Measurements from ENCODE around the gene NRARP. TPM values are rescaled to one million over a fixed set of nuclear protein-coding genes. Genes with fewer than 3 reads are reported as not detected.

Gene NRARP
- total and polyA plus RNA-seq, 2 experiments from 2014 or later = 0.32 TPM; not detected in 1

DNA sequence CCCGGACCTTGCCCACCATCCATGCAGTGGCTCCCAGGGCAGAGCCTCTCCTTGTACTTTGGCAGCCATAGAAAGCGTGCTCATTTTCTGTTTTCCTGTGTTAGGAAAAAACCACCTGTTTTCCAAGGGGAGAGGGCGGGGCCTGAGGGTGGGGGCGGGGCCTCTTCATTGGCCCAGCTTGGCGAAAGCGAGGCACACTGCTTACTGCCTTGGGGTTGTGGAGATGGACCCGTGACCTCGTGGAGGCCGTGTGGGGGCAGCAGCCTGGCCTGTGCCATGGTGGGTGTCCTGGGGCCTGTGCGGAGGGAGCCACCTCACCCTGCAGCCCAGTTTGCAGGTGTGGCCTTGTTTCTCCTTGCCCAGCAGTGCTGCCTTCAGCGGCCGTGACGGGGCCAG lies 29.0 kb downstream of the NRARP start:
- H3F3A ChIP-seq (ENCODE audit: insufficient read depth) = no peaks in the 10 kb centered on the region
- in situ Hi-C loops (cut with MboI) = no loop called here
- H3K36me3 ChIP-seq (ENCODE audit: low read depth) = no peaks in the 10 kb centered on the region; the same call in 1 of the 2 replicates
- no peak overlapping the region for H3K4me2 ChIP-seq (ENCODE audit: unreplicated experiment)
- H3K9me2 ChIP-seq (ENCODE audit: insufficient read depth) = no peaks in the 10 kb centered on the region
- no peaks in the 10 kb centered on the region for H3K9me3 ChIP-seq (ENCODE audit: low read depth)
- no peaks in the 10 kb centered on the region for H3K27me3 ChIP-seq (replicated peaks; ENCODE audit: insufficient read depth)
- no peak overlapping the region for H3K27ac ChIP-seq
- H3K79me2 ChIP-seq (ENCODE audit: insufficient read depth) = no peaks in the 10 kb centered on the region
- no peak for DNase-seq
- H3K4me1 ChIP-seq (ENCODE audit: insufficient read depth) = peaks cover 8% of the 10 kb centered on the region
- no peaks in the 10 kb centered on the region for H4K20me1 ChIP-seq (ENCODE audit: insufficient read depth)
- H3K4me3 ChIP-seq = no peak overlapping the region
- H2AFZ ChIP-seq = no peak overlapping the region
- no peak overlapping the region for H3K9ac ChIP-seq
- TF ChIP-seq EZH2phosphoT487 (IDR thresholded peaks at IDR 0.05; ENCODE audit: insufficient read depth, low read depth) (no peak), EZH2 (IDR thresholded peaks at IDR 0.05; ENCODE audit: insufficient read depth, poor library complexity, severe bottlenecking) (no peak)
- 78 to 86% methylated on average over 13 of the region's 13 CpGs for WGBS, 2 experiments (ENCODE audit: low coverage in 1 of 2, low lambda C conversion rate in 2 of 2, missing lambda C conversion rate in 2 of 2)

DNA sequence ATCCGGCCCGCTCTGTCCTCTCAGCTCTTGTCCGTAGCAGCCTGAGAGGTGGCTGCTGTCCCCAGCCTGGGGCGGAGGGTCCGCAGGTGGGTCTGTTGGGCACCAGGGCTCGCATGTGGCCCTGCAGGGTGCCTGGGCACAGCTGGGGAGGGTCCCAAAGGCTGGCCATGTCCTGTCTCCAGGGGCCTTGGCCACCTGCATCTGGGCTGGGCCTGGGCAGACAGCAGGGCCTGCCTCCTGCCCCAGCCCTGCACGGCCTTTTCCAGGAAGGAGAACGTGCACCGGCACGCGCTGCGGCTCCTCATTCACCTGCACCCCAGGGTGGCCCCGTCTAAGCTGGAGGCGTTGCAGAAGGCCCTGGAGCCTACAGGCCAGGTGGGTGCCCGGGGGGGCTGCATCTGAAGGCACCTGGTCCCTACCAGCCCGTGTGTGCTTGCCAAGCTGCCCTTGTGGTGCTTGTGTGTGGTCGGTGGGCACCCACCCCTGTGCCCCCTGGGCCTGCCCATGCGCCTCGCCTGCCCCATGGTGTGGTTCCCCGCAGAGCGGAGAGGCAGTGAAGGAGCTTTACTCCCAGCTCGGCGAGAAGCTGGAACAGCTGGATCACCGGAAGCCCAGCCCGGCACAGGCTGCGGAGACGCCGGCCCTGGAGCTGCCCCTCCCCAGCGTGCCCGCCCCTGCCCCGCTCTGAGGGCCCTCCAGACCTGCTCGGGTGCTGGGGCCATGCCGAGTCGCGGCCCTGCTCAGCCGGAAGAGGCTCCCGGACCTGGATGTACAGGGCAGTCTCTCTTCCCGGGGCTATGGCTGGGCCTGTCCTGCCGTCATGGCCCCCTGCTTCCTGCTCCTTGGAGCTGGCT lies 29.6 kb downstream of the NRARP start:
- in situ Hi-C loops (cut with MboI) = no loop called here
- H3K79me2 ChIP-seq (ENCODE audit: insufficient read depth) = no peaks in the 10 kb centered on the region
- TF ChIP-seq EZH2 (IDR thresholded peaks at IDR 0.05; ENCODE audit: insufficient read depth, poor library complexity, severe bottlenecking) = no peak
- H3K4me1 ChIP-seq (ENCODE audit: insufficient read depth) = peaks cover 8% of the 10 kb centered on the region
- no peak overlapping the region for H3K27ac ChIP-seq
- H3F3A ChIP-seq (ENCODE audit: insufficient read depth) = no peaks in the 10 kb centered on the region
- no peaks in the 10 kb centered on the region for H4K20me1 ChIP-seq (ENCODE audit: insufficient read depth)
- no peak overlapping the region for H3K4me3 ChIP-seq
- H3K36me3 ChIP-seq (ENCODE audit: low read depth) = no peaks in the 10 kb centered on the region; the same call in 1 of the 2 replicates
- WGBS, 2 experiments (ENCODE audit: low coverage in 1 of 2, low lambda C conversion rate in 2 of 2, missing lambda C conversion rate in 2 of 2) = 90 to 91% methylated on average over 21 to 36 of the region's 39 CpGs
- no peak overlapping the region for H3K9ac ChIP-seq
- no peaks in the 10 kb centered on the region for H3K9me3 ChIP-seq (ENCODE audit: low read depth)
- H3K4me2 ChIP-seq (ENCODE audit: unreplicated experiment) = no peak overlapping the region
- H3K9me2 ChIP-seq (ENCODE audit: insufficient read depth) = no peaks in the 10 kb centered on the region
- no peaks in the 10 kb centered on the region for H3K27me3 ChIP-seq (replicated peaks; ENCODE audit: insufficient read depth)
- H2AFZ ChIP-seq = no peak overlapping the region
- no peak for DNase-seq

DNA sequence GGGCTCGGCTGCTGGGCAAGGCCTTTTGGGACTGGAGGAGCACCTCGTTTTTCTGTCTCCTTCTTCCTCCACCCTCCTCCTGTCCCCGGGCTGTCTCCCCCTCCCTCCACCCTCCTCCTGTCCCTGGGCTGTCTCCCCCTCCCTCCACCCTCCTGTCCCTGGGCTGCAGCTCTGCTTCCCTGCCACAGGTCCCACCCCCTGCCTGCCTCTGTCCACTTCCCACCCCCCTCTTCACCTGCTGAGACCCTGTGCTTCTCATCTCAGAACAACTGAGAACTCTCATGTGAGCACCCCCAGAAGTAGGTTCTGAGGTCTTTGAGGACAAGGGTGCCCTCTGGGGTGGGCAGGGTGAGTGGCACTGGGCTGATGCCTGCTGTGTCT lies 30.4 kb downstream of the NRARP start:
- Histone ChIP-seq H3K79me2 (ENCODE audit: insufficient read depth) (no peaks in the 10 kb centered on the region), H3K4me3 (no peak overlapping the region), H3K4me1 (ENCODE audit: insufficient read depth) (peaks cover under 1% of the 10 kb centered on the region; the same call in 1 of the 2 replicates), H3K36me3 (ENCODE audit: low read depth) (no peaks in the 10 kb centered on the region; the same call in 1 of the 2 replicates), H3K27ac (no peak overlapping the region), H3K9me2 (ENCODE audit: insufficient read depth) (no peaks in the 10 kb centered on the region), H3K4me2 (ENCODE audit: unreplicated experiment) (no peak overlapping the region), H2AFZ (no peak overlapping the region), H3K9me3 (ENCODE audit: low read depth) (no peaks in the 10 kb centered on the region), H3K9ac (no peak overlapping the region), H4K20me1 (ENCODE audit: insufficient read depth) (no peaks in the 10 kb centered on the region), H3F3A (ENCODE audit: insufficient read depth) (no peaks in the 10 kb centered on the region), H3K27me3 (replicated peaks; ENCODE audit: insufficient read depth) (no peaks in the 10 kb centered on the region)
- in situ Hi-C loops (cut with MboI) = no loop called here
- 30 to 40% methylated on average over 2 to 3 of the region's 3 CpGs for WGBS, 2 experiments (ENCODE audit: low coverage in 1 of 2, low lambda C conversion rate in 2 of 2, missing lambda C conversion rate in 2 of 2)
- TF ChIP-seq EZH2phosphoT487 (IDR thresholded peaks at IDR 0.05; ENCODE audit: insufficient read depth, low read depth) (no peak), EZH2 (IDR thresholded peaks at IDR 0.05; ENCODE audit: insufficient read depth, poor library complexity, severe bottlenecking) (no peak)
- DNase-seq = no peak

DNA sequence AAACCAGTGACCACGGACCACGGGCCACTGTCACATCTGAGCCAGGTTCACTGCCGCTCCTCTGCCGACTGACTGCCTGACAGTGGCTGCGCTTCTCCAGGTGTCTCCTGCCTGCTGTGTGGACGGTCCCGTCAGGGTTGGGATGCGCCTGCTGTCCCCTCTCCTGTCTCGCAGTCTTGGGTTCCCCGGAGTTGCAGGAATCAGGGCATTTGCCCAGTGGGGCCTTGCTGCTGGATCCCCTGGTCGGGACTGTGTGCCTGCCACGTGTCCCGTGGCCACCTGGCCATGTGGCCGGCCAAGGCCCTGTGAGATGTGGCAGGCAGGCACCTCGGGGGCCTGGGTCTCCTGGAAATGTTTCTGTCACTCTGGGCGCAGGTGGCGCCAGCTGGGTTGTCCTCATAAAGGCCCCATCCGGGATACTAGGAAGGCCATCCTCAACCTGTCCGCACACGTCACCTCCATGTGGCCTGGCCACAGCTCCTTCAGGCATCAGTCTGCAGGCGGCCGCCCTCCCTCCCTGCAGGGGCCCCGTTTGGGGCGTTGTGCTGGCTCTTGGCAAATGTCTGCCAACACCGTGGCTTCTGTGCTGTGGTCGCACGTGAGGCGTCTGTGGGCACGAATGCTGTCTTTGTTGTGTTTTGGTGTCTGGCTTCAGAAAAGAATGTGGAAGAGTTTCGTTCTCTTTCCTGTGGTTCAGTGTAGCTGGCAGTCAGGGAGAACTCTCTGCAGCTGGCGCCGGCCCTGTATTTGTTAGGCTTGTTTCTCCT lies 31.0 kb downstream of the NRARP start:
- H3K9me3 ChIP-seq (ENCODE audit: low read depth) = no peaks in the 10 kb centered on the region
- 86 to 90% methylated on average over 29 to 32 of the region's 32 CpGs for WGBS, 2 experiments (ENCODE audit: low coverage in 1 of 2, low lambda C conversion rate in 2 of 2, missing lambda C conversion rate in 2 of 2)
- no peak for DNase-seq
- H3K9me2 ChIP-seq (ENCODE audit: insufficient read depth) = no peaks in the 10 kb centered on the region
- no peaks in the 10 kb centered on the region for H3K79me2 ChIP-seq (ENCODE audit: insufficient read depth)
- H3K4me3 ChIP-seq = no peak overlapping the region
- no peak overlapping the region for H3K9ac ChIP-seq
- in situ Hi-C loops (cut with MboI) = no loop called here
- H3K27ac ChIP-seq = no peak overlapping the region
- TF ChIP-seq EZH2 (IDR thresholded peaks at IDR 0.05; ENCODE audit: insufficient read depth, poor library complexity, severe bottlenecking) (no peak), EZH2phosphoT487 (IDR thresholded peaks at IDR 0.05; ENCODE audit: insufficient read depth, low read depth) (no peak)
- H2AFZ ChIP-seq = no peak overlapping the region
- no peaks in the 10 kb centered on the region; the same call in 1 of the 2 replicates for H3K36me3 ChIP-seq (ENCODE audit: low read depth)
- no peak overlapping the region for H3K4me2 ChIP-seq (ENCODE audit: unreplicated experiment)
- no peaks in the 10 kb centered on the region for H4K20me1 ChIP-seq (ENCODE audit: insufficient read depth)
- H3K4me1 ChIP-seq (ENCODE audit: insufficient read depth) = no peaks in the 10 kb centered on the region
- H3F3A ChIP-seq (ENCODE audit: insufficient read depth) = no peaks in the 10 kb centered on the region
- H3K27me3 ChIP-seq (replicated peaks; ENCODE audit: insufficient read depth) = no peaks in the 10 kb centered on the region

All from GM23248 (cell line).